ENCODE results near the gene RASGRF1.

- no peak for TF ChIP-seq POLR2A (IDR thresholded peaks at IDR 0.05; ENCODE audit: low read depth, low read length)
- no peak for TF ChIP-seq TAF1 (IDR thresholded peaks at IDR 0.05; ENCODE audit: borderline replicate concordance, low read depth, low read length)
These were observed 27.0 kb upstream of the RASGRF1 start for GRCh38 chr15:79117442-79118204.

All from GM12892 (cell line).